NCI-H2196 (cell line): Measurements from ENCODE around the gene KLK7.
"Not testable (repeated sequence)": the region's sequence is repeated elsewhere in the genome, so short reads cannot be mapped to it uniquely, and the experiment has no call there.

ENCODE experiments used
- DNase-seq: peaks from one replicate; lab custom pipeline; 2025; ENCODE audit not compliant: unreplicated experiment; lab: John Stamatoyannopoulos, UW

Gene KLK7

DNA sequence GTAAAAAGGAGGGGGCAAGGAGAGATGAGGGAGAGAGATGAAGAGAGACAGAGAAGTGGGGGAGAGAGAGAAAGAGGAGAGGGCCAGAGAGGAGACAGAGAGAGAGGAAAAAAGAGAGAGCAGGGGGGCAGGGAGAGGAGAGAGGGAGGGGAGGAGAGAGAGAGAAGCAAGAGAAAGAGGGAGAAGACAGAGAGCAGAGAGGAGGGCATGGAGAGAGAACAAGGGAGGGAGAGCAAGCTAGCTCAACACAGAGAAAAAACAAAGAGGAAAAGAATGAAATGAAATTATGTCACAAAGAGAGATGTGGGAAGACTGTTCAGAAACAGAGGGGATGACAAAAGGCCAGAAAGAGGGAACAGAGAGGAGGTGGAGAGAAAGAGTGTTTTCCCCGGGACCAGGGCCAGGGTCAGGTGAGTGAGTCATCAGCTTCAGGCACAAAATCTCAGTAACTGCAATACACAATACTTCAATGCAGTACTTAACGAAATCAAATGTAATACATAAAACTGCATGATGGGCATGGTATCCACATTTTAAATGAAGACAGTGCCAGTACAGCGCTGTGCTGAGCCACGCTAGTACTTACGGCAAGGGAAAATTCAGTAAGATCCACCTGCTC, 4.8 kb downstream of the KLK7 start:
- DNase-seq, result no peak

DNA sequence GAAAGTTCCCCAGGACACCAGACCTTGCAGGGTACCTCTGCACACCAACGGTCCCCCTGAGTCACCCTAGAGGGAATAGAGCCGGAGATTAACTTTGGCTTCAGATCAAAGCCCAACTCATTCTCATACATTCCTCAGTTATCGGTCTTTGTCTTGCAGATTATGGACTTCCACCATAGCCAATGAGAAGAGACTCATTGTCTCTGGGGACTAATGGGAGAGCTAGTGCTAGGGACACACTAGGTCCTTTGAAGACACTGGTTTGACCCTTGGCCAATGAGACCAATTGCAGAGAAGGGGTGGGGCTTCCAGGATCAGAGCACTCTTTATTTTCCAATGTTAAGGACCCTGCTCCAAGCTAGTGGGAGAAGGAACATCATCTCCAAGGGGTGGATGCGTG, 6.1 kb downstream of the KLK7 start:
- no peak for DNase-seq

DNA sequence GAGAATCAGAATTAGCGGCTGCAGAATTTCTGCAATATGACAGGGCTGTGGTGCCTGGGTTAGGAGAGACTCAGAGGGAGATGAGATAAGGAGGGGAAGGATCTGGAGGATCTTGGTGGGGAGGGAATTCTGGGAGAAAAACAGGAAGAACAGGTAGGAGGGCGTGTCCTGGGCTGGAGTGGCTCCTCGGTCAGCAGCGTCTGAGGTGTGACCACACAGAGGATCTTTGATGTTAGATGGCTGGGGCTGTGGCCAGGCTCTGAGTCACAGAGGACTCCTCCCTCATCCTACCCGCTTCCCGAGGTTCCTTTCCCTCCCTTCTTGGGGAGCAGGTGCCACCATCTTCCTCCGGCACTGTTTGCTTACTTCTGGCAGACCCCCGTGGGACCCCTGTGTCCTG, 8.0 kb downstream of the KLK7 start:
- peak; percentile 19 for DNase-seq

DNA sequence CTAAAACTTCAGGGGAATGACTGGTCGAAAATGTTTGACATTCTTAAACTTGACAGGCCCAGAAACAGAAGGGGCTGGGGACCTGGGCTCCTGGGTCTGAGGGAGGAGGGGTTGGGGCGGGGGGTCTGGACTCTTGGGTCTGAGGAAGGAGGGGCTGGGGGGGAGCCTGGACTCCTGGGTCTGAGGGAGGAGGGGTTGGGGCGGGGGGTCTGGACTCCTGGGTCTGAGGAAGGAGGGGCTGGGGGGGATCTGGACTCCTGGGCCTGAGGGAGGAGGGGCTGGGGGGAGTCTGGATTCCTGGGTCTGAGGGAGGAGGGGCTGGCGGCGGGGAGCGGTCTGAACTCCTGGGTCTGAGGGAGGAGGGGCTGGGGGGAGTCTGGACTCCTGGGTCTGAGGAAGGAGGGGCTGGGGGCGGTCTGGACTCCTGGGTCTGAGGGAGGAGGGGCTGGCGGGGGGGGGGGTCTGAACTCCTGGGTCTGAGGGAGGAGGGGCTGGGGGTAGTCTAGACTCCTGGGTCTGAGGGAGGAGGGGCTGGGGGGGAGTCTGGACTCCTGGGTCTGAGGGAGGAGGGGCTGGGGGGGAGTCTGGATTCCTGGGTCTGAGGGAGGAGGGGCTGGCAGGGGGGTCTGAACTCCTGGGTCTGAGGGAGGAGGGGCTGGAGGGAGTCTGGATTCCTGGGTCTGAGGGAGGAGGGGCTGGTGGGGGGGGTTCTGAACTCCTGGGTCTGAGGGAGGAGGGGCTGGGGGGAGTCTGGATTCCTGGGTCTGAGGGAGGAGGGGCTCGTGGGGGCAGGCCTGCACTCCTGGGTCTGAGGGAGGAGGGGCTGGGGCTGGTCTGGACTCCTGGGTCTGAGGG, 8.8 kb downstream of the KLK7 start:
- DNase-seq, result no peak

DNA sequence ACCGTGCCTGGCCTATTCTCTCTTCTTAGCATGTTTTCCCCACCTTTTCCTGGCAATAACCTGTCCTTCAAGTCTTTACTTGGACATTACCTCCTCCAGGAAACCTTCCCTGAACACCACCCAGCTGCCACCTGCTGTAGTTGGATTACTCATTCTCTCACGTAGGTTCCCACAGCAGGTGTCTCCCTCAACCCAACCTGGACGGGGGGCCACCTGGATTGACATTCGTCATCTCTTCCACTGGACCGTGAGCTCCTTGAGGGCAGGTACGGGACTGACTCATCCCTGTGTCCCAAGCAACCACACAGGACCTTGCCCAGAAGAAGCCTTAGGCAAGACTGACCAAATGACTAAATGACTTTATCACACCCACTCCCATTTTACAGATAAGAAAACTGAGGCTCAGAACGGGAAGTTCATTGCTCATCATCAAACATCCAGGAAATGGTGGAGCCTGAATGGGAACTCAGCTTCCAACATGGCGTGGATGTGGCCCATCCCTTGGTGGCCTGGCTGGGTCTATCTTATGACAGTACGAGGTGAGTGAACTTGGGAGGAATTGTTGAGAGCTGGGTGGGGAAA, 10.8 kb downstream of the KLK7 start:
- no peak for DNase-seq

DNA sequence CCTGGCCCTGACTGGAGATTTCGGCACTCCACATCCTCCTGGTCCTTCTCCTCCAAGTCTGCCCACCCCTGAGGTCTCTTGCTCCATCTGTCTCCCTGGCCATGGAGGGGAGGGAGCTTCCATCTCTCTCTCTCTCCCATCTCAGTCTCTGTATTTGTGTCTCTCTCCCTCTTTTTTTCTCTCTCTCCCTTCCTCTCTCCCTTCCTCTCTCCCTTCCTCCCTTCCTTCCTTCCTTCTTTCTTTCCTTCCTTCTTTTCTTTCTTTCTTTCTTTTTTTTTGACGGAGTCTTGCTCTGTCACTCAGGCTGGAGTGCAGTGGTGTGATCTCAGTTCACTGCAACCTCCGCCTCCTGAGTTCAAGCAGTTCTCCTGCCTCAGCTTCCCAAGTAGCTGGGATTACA, 13.9 kb downstream of the KLK7 start:
- not testable (repeated sequence) for DNase-seq

DNA sequence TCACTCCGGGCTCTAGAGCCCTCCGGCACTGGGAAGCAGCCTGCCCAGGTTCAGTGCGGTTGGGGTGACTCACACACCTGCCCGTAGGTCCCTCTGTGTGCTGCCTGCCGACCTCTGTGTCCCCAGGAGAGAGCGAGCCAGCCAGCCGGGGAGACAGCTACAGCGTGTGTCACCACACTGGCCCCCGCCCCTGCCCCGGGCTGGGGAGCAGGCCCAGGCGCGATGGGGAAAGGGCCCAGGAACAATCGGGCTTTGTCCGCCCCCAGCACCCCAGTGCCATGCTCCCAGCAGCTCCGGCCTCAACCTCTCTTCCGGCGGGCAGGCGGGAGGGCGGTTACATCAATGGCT, 14.3 kb downstream of the KLK7 start, which contains the start of gene KLK6:
KLK6 (minus strand) TSS at position 179 of the 348 bp plus-strand sequence. CDS start 1,487 bp downstream, outside the sequence.
- DNase-seq, result no peak

DNA sequence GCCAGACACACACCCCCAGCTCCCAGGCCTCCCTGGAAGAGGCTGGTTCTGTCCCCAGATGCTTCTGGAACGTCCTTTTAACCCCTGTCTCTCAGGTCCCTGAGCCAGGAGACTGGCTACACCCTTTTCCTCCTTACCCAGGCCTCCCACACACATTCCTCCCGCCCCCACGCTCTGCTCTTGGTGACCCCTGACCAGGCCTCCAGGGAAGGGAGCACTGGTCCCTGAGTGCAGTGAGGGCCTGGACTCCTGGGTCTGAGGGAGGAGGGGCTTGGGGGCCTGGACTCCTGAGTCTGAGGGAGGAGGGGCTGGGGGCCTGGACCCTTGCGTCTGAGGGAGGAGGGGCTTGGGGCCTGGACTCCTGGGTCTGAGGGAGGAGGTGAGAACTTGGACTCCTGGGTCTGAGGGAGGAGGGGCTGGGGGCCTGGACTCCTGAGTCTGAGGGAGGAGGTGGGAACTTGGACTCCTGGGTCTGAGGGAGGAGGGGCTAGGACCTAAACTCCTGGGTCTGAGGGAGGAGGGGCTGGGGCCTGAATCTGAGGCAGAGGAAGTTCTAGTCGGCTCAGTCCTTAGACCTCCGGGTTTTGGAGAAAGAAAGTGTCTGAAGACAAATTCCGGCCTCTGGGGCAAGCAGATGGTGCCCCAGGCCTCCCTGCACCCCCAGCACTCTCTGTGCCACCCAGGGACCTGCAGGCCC, 14.9 kb downstream of the KLK7 start:
- no peak for DNase-seq

DNA sequence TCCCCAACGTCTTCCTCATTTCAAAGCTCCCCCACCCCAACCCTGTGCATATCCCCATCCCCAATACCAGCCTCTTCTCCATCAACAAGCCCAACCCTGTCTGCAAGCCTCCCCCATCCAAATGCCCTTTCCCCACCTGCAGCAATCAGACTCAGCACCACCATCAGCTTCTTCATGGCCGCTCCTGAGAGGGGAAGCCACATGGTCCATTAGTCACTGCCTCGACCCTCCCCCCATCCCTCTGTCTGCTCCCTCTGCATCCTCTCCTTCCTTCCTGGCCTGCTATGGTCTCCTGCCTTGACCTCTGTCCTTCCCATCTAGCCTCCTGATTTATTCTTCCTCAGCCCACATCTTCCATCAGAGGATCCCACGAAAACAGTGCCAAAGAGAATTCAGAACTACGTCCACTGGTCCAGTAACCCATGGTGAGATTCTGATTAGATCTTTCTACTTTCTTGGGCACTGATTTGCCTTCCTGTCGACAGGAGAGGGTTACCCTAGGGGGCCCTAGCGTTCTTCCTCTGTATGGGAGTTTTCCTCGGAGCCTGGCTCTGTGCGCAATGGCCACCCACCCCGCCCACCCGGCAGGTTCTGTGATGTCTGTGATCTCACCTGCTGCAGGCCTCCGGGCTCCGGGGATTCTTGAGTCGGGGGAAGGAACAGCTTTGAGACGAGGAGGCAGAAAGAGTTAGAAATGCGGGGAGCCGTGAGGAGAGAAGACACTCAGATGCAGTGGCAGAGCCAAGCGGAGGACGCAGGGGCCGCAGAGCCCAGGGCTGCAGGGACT, 15.6 kb downstream of the KLK7 start:
- no peak for DNase-seq

DNA sequence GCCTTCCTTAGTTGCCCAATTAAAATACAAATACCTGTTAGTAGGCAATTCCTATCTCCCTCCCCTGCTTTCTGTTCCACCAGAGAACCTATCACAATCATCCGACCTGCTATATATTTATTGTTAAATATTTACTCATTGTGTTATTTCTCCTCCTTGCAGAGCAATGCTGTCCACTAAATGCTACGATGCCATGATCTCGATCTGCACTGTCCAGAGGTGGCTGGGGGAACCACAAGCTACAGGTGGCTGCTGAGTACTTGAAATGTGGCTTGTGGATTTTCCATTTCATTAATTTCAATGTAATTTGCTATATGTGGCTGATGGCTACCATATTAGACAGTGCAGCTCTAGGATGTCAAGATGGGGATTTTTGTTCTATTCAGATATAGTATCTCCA, 19.5 kb downstream of the KLK7 start:
- no peak for DNase-seq

DNA sequence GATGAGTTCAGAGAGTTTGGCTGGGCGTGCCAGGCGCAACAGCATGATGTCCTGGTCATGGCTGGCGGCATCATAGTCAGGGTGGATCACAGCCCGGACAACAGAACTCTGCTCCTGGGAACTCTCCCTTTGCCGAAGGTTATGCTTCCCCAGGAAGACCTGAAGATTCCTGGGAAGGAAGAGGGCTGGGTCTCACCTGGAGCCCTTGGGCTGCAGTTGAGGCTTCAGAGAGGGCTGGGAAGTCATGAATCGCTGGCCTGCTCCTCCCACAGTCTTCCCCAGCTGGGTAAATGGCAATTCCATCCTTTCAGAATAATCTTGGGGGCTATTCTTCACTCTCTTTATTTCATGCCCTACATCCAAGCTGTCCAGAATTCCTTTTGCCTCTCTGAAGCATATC, 20.3 kb downstream of the KLK7 start:
- no peak for DNase-seq

DNA sequence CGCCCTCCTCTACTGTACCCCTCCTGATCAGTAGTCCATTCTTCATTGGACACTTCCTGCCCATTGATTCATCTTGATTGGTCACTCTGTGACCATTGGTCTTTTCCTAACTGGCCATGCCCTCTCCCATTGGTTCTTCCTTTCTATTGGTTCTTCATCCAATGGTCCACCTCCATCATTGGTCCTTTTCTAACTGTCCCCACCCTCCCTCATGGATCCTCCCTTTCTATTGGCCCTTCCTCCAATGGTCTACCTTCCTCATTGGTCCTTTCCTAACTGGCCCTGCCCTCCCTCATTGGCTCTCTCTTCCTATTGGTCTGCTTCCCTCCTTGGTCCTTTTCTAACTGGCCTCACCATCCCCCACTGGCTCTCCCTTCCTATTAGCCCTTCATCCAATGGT, 21.5 kb downstream of the KLK7 start:
- no peak for DNase-seq

DNA sequence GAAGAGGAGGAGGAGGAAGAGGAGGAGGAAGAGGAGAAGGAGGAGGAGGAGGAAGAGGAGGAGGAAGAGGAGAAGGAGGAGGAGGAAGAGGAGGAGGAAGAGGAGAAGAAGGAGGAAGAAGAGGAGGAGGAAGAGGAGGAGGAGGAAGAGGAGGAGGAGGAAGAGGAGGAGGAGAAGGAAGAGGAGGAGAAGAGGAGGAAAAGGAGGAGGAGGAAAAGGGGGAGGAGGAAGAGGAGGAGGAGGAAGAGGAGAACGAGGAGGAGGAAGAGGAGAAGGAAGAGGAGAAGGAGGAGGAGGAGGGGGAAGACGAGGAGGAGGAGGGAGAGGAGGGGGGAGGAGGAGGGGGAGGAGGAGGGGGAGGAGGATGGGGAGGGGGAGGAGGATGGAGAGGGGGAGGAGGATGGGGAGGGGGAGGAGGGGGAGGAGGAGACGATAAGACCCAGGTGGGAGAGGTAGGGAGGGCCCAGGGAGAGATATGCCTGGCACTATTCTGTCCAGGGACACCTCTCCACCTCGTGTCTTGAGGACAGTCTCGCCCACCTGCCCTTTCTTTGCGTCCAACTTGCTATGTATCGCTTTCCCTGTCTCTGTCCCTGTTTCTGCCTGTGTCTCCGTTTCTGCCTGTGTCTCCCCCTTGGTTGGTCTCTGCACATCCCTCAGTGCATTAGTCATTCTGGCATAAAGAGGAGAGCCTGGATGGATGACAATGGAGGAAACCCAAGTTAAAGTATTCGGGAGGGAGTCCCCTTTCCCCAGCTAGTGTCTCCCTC, 23.8 kb downstream of the KLK7 start:
- DNase-seq, result no peak

DNA sequence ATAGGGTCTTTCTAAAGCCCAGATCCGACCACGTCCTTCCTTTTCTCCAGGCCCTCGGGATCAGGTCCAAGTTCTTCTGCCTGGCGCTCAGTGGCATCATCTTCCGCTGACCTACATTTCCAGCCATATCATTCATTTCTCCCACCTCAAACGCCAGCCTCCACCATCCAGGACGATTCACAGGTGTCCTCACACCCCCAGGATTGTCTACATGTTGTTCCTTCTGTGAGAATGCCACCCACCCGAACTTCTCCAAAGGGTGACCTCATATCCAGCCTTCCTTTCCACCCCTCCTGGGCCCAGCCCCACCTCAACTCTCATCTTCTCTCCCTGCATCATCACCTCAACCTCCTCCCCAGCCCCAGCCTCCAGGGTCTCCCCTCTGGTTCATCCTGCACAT, 26.1 kb downstream of the KLK7 start:
- DNase-seq, result no peak

DNA sequence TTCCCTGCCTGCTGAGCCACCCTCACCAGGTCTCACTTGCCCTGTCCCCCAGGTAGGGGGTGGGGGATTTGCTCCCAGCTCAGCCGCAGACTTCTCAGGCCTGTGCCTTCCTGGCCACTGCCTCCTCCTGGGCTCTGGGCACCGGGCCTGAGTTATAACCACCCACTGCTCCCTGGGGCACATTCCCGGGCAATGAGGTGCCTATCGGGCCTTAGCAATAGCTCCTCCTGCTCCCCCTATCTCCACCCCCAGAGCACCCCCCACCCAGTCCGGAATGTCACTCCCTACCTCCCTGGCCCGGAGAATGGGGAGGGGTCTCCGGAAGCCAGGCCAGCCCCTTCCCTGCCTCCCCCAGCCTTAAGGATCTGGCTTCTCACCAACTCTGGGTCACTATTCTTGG, 30.8 kb downstream of the KLK7 start, which contains the start of gene KLK5:
KLK5 (minus strand) TSS at position 129 of the 400 bp plus-strand sequence. CDS start 381 bp downstream, outside the sequence.
- no peak for DNase-seq

DNA sequence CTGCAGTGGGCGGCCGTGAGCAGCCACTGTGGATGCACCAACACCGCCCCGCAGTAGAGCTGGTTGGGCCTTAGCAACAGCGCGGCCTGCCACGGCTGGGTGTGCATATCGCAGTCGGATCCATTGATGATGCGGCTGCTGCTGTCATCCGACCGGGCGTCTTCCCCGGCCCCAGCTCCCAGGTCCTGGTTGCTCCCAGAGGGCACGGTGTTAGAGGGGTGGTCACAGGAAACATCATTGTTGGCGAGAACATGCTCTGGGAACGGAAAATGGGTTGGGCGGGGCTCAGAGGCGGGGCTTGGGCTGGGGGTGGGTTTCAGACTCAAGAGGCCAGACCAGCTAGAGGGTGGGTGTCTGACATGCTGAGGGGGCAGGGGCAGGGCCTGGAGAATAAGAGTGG, 33.9 kb downstream of the KLK7 start:
- no peak for DNase-seq

DNA sequence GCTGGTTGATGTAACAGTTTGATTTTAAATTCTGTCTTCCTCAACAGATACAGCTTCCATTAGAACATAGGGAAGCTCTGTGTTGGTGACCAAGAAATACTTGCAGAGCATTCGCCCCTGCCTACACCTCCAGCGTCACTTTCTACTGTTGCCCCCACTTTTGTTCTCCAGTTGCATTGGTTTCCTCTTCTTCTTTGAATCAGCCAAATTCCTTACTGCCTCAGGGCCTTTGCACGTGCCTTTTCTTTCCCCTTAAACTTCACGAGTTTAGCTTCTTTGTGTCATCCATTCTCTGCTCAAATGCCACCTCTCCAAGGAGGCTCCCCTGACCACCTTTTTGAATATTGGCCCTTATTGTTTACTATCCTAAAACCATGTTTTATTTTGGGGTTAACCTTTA, 36.6 kb downstream of the KLK7 start:
- DNase-seq, result no peak

DNA sequence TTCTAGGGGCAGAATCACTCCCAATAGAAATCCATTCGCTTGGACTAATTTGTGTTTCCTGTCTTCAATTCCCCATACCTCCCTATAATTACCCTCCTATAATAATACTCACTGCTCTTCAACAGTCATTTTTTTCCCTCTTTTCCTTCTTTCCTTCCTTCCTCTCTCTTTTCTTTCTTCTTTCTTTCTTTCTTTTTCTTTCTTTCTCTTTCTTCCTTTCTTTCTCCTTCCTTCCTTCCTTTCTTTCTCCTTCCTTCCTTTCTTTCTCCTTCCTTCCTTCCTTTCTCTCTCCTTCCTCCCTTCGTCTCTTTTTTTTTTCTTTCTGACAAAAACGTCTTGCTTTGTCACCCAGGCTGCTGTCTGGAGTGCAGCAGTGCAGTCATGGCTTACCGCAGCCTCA, 38.9 kb downstream of the KLK7 start:
- no peak for DNase-seq

DNA sequence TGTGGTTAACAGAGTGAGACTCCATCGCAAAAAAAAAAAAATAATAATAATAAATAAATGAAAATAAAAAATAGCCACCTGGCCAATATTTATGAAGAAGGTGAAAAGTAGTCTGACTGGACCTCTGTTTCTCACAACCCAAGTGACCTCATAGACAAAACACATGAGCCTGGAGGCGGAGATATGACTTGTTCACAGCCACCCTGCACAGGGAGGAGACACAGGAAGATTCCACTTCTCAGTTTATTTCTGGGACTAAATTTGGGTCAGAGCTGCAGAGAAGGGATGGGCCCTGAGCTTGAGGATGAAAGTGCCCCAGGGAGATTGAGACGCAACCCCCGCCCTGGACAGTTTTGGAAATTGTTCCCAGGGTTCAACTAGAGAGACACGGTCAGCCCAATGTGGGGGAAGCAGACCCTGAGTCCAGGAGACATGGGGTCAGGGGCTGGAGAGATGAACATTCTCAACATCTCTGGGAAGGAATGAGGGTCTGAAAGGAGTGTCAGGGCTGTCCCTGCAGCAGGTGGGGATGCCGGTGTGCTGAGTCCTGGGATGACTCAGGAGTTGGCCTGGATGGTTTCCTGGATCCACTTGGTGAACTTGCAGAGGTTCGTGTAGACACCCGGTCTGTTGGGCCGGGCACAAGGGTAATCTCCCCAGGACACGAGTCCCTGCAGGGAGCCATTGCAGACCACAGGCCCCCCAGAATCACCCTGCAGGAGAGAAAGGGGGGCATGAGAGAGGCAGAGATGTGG, 40.5 kb downstream of the KLK7 start:
- DNase-seq, result no peak
